ENCODE data around the gene COG2.
"Not testable (repeated sequence)": the region's sequence is repeated elsewhere in the genome, so short reads cannot be mapped to it uniquely, and the experiment has no call there.

The COG2 gene

DNA sequence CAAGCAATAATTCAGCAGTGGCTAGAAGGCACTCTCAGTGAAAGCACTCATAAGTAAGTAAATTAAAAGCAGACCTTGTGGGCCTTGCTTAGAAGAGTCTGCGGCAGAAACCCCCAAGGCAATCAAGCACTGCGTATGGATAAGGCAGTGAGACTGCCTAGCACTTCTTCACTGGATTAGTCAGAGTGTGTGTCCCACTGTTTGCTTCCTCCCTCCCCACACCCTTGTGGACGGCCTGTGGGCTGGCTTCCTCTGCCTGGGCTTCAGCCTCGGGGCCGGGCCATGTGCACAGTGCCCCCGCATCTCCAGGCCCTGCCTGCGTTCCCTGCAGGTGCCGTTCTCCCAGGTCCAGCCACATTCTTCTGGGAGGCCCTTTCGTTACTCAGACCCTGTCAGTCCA lies 47.8 kb downstream of the COG2 start:
- H3K9ac ChIP-seq (ENCODE audit: low read depth, low read length): no peak overlapping the region
- H3K36me3 ChIP-seq (ENCODE audit: control insufficient read depth, insufficient read depth, low read length): peaks cover 82% of the 10 kb centered on the region

DNA sequence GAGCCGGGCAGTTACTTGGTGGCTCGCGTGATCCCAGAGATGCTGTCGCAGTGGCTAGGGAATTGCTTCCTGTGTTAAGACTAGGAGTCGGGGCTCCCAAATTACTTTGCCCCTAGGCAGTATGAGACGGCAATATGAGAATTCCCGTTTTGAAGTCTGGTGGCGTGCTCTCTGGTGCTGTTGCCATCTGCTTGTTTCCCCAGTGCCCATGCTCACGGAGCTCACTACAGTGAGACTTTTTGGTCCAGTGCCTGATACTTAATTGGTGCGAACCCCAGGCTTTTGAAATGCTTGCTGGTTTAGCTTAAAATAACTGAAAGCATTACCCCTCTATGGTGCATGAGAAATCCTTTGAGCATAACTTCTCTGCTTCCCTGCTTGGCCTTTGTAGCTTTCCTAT lies 49.3 kb downstream of the COG2 start:
- Histone ChIP-seq H3K9me3 (ENCODE audit: control insufficient read depth, insufficient read depth, low read length) (no peaks in the 10 kb centered on the region), H3K27ac (ENCODE audit: low read depth, low read length) (no peak overlapping the region), H3K27me3 (ENCODE audit: control insufficient read depth, insufficient read depth, low read length) (no peaks in the 10 kb centered on the region), H3K4me3 (ENCODE audit: low read depth, low read length) (no peak overlapping the region), H3K9ac (ENCODE audit: low read depth, low read length) (no peak overlapping the region), H3K36me3 (ENCODE audit: control insufficient read depth, insufficient read depth, low read length) (peaks cover 67% of the 10 kb centered on the region), H3K4me1 (ENCODE audit: control insufficient read depth, insufficient read depth, low read length) (no peaks in the 10 kb centered on the region)

More for the DNA sequence above, 47.8 kb downstream of the COG2 start:
- Histone ChIP-seq H3K4me3 (ENCODE audit: low read depth, low read length) (no peak overlapping the region), H3K27me3 (ENCODE audit: control insufficient read depth, insufficient read depth, low read length) (no peaks in the 10 kb centered on the region), H3K4me1 (ENCODE audit: control insufficient read depth, insufficient read depth, low read length) (no peaks in the 10 kb centered on the region), H3K9me3 (ENCODE audit: control insufficient read depth, insufficient read depth, low read length) (no peaks in the 10 kb centered on the region), H3K27ac (ENCODE audit: low read depth, low read length) (no peak overlapping the region)

DNA sequence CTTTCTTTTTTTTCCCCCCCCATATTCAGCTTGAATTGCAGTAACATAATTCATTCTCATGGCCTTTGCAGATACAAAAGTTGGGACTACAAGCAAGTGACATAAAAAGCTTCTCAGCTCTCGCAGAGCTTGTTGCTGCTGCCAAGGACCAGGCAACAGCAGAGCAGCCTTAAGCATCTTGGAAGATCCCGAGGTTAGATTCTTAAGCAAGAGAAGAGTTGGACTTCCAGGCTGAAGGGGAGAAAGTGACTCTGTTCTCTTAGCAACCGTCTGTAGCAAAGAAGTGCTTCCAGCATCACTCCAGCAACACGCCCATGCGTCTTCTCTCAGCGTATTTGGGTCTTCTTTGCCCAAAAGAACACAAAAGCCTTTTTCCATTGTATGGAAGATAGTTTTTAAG lies 50.9 kb downstream of the COG2 start:
- no peak overlapping the region for H3K9ac ChIP-seq (ENCODE audit: low read depth, low read length)
- no peaks in the 10 kb centered on the region for H3K9me3 ChIP-seq (ENCODE audit: control insufficient read depth, insufficient read depth, low read length)
- H3K27ac ChIP-seq (ENCODE audit: low read depth, low read length): no peak overlapping the region
- peaks cover 53% of the 10 kb centered on the region for H3K36me3 ChIP-seq (ENCODE audit: control insufficient read depth, insufficient read depth, low read length)
- no peaks in the 10 kb centered on the region for H3K4me1 ChIP-seq (ENCODE audit: control insufficient read depth, insufficient read depth, low read length)
- H3K27me3 ChIP-seq (ENCODE audit: control insufficient read depth, insufficient read depth, low read length): no peaks in the 10 kb centered on the region
- no peak overlapping the region for H3K4me3 ChIP-seq (ENCODE audit: low read depth, low read length)

DNA sequence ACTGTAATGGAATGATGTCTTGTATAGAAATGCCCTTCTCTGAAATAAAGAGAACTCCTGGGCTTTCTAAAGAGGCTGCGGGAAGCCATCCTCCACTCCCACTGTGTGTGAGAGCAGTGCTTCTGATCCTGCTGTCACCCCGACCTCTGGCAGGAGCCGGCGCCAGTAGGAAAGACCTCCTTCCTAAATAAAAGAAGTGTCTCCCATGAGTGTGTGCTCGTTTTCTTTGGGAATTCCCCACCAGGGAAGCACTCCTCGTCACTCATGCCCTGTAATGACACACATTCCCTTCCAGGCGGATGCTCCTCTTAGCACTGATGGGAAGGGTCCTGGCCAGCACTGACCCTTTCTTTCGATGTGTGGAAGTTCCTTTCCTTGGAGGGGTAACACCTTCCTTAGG lies 51.5 kb downstream of the COG2 start:
- Histone ChIP-seq H3K9me3 (ENCODE audit: control insufficient read depth, insufficient read depth, low read length) (no peaks in the 10 kb centered on the region), H3K27me3 (ENCODE audit: control insufficient read depth, insufficient read depth, low read length) (no peaks in the 10 kb centered on the region), H3K4me3 (ENCODE audit: low read depth, low read length) (no peak overlapping the region), H3K36me3 (ENCODE audit: control insufficient read depth, insufficient read depth, low read length) (peaks cover 47% of the 10 kb centered on the region), H3K27ac (ENCODE audit: low read depth, low read length) (no peak overlapping the region), H3K4me1 (ENCODE audit: control insufficient read depth, insufficient read depth, low read length) (no peaks in the 10 kb centered on the region), H3K9ac (ENCODE audit: low read depth, low read length) (no peak overlapping the region)

DNA sequence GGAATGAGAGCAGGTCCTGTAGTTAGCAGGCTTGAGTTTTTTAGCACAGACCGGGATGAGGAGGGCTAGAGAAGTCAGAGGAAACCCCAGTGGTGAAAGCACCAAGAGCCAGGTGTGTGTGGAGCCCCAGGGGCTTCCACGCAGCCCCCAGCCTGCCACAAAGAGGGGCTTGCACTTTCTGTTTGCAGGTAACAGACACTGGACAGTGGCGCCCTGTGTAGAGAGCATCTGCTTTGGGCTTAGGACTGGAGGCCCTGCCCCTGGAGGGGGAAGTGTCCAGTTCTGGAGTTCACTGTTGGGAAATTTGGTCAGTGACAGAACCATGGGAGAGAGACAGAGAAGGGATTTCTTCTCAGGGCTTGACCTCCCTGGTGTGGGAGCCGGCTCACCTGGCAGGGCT lies 52.2 kb downstream of the COG2 start:
- Histone ChIP-seq H3K36me3 (ENCODE audit: control insufficient read depth, insufficient read depth, low read length) (peaks cover 42% of the 10 kb centered on the region), H3K4me1 (ENCODE audit: control insufficient read depth, insufficient read depth, low read length) (no peaks in the 10 kb centered on the region), H3K4me3 (ENCODE audit: low read depth, low read length) (no peak overlapping the region), H3K27ac (ENCODE audit: low read depth, low read length) (no peak overlapping the region), H3K27me3 (ENCODE audit: control insufficient read depth, insufficient read depth, low read length) (no peaks in the 10 kb centered on the region), H3K9ac (ENCODE audit: low read depth, low read length) (no peak overlapping the region), H3K9me3 (ENCODE audit: control insufficient read depth, insufficient read depth, low read length) (no peaks in the 10 kb centered on the region)

DNA sequence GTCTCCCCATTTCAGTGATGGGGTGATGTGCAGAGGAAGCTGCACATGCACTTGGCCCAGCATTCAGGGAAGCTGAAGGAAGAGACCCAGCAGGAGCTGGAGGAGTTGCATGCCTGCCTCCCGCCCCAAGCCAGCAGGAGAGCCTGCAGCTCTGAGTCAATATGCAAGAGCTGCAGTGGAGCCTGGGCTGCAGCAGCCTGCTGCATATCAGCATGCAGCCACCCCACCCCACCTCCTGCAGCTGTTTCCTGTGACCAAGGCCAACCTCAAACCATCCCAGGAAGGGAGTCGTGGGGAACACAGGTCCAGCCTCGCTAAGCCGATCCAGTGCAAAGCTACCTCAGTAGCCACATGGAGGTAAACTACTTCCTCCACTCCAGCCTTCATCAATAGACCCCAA lies 52.7 kb downstream of the COG2 start:
- peaks cover 36% of the 10 kb centered on the region for H3K36me3 ChIP-seq (ENCODE audit: control insufficient read depth, insufficient read depth, low read length)
- no peaks in the 10 kb centered on the region for H3K4me1 ChIP-seq (ENCODE audit: control insufficient read depth, insufficient read depth, low read length)
- H3K9me3 ChIP-seq (ENCODE audit: control insufficient read depth, insufficient read depth, low read length): no peaks in the 10 kb centered on the region
- no peak overlapping the region for H3K27ac ChIP-seq (ENCODE audit: low read depth, low read length)
- no peak overlapping the region for H3K4me3 ChIP-seq (ENCODE audit: low read depth, low read length)
- H3K27me3 ChIP-seq (ENCODE audit: control insufficient read depth, insufficient read depth, low read length): no peaks in the 10 kb centered on the region
- H3K9ac ChIP-seq (ENCODE audit: low read depth, low read length): no peak overlapping the region

DNA sequence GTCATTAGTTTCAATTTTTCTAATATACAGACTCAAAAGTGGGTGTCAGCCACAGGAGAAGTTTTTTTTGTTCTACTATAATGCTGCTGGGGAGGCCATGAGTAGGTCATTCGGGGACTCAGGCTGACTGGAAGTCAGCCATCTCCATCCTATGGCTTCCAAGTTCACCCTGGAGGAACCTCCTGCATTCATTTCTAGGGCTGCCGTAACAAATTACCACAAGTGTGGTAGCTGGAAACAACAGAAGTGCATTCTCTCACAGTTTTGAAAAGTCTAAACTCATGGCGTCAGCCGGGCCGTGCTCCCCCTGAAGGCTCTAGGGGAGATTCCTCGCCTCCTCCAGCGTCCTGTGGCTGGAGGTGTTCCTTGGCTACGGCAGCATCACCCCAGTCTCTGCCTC lies 53.9 kb downstream of the COG2 start:
- Histone ChIP-seq H3K9ac (ENCODE audit: low read depth, low read length) (no peak overlapping the region), H3K36me3 (ENCODE audit: control insufficient read depth, insufficient read depth, low read length) (peaks cover 24% of the 10 kb centered on the region), H3K27ac (ENCODE audit: low read depth, low read length) (no peak overlapping the region), H3K4me1 (ENCODE audit: control insufficient read depth, insufficient read depth, low read length) (no peaks in the 10 kb centered on the region), H3K9me3 (ENCODE audit: control insufficient read depth, insufficient read depth, low read length) (no peaks in the 10 kb centered on the region), H3K27me3 (ENCODE audit: control insufficient read depth, insufficient read depth, low read length) (no peaks in the 10 kb centered on the region), H3K4me3 (ENCODE audit: low read depth, low read length) (no peak overlapping the region)

DNA sequence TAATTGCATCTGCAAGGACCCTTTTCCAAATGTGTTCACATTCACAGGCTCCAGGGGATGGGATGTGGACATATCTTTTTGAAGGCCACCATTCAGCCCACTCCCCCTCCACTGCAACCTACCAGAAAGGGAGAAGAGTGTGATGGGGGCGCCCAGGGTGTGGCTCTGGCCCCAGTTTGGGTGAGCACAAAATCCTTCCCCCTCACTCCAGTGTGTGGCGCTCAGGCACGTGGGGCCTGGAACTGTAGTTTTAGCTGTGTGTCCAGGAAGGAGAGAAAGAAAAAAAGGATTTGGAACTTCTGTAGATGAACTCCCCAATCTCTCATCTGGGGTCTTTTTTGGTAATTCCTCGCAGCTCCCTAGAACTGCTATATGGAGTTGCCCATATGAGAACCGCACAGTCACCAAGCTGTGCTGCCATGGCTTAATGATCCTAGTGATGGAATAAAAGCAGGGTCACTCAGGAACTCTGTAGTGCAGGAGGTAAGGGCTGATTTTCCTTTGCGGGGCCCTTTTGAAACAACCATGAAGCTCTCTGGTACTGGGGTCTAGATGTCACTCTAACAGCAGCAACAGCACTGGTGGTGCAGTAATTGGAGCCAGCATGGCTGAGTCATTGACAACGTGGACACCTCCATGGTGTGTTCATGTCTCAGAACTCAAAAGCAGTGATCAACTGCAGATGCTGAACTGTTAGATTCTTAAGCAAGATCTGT lies 54.6 kb downstream of the COG2 start:
- Histone ChIP-seq H3K36me3 (ENCODE audit: control insufficient read depth, insufficient read depth, low read length) (peaks cover 18% of the 10 kb centered on the region), H3K27me3 (ENCODE audit: control insufficient read depth, insufficient read depth, low read length) (no peaks in the 10 kb centered on the region), H3K9me3 (ENCODE audit: control insufficient read depth, insufficient read depth, low read length) (no peaks in the 10 kb centered on the region), H3K27ac (ENCODE audit: low read depth, low read length) (no peak overlapping the region), H3K9ac (ENCODE audit: low read depth, low read length) (no peak overlapping the region), H3K4me1 (ENCODE audit: control insufficient read depth, insufficient read depth, low read length) (no peaks in the 10 kb centered on the region), H3K4me3 (ENCODE audit: low read depth, low read length) (no peak overlapping the region)

DNA sequence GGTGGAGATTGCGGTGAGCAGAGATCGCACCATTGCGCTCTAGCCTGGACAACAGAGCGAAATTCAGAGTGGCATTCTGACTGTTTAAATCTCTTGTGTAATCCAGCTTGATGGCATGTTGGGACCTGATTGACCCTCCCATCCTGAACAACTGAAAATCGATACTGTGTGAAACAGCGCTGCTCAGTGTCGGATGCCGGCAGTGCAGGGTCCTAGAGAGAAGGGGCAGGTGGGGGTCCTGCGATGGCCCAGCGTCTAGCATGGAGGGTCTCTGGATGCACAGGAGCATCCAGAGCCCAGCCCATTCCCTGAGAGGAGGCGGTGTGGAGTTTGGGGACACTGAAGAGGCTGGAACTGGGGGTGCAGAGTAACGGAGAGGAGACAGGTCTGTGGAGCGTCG lies 55.8 kb downstream of the COG2 start:
- Histone ChIP-seq H3K9ac (ENCODE audit: low read depth, low read length) (no peak overlapping the region), H3K4me1 (ENCODE audit: control insufficient read depth, insufficient read depth, low read length) (no peaks in the 10 kb centered on the region), H3K36me3 (ENCODE audit: control insufficient read depth, insufficient read depth, low read length) (peaks cover 12% of the 10 kb centered on the region), H3K4me3 (ENCODE audit: low read depth, low read length) (no peak overlapping the region), H3K27me3 (ENCODE audit: control insufficient read depth, insufficient read depth, low read length) (no peaks in the 10 kb centered on the region), H3K9me3 (ENCODE audit: control insufficient read depth, insufficient read depth, low read length) (no peaks in the 10 kb centered on the region), H3K27ac (ENCODE audit: low read depth, low read length) (no peak overlapping the region)

DNA sequence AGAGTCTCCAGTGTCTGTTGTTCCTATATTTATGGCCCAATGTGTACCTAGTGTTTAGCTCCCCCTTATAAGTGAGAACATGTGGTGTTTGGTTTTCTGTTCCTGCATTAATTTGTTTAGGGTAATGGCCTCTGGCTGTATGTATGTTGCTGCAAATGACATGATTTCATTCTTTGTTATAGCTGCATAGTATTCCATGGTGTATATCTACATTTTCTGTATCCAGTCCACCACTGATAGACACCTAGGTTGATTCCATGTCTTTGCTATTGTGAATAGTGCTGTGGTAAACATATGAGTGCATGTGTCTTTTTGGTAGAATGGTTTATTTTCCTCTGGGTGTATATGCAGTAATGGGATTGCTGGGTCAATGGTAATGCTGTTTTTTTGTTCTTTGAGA lies 56.7 kb downstream of the COG2 start:
- not testable (repeated sequence) for H3K4me3 ChIP-seq (ENCODE audit: low read depth, low read length); H3K36me3 ChIP-seq (ENCODE audit: control insufficient read depth, insufficient read depth, low read length); H3K27ac ChIP-seq (ENCODE audit: low read depth, low read length); H3K9me3 ChIP-seq (ENCODE audit: control insufficient read depth, insufficient read depth, low read length); H3K4me1 ChIP-seq (ENCODE audit: control insufficient read depth, insufficient read depth, low read length); H3K27me3 ChIP-seq (ENCODE audit: control insufficient read depth, insufficient read depth, low read length); H3K9ac ChIP-seq (ENCODE audit: low read depth, low read length)

DNA sequence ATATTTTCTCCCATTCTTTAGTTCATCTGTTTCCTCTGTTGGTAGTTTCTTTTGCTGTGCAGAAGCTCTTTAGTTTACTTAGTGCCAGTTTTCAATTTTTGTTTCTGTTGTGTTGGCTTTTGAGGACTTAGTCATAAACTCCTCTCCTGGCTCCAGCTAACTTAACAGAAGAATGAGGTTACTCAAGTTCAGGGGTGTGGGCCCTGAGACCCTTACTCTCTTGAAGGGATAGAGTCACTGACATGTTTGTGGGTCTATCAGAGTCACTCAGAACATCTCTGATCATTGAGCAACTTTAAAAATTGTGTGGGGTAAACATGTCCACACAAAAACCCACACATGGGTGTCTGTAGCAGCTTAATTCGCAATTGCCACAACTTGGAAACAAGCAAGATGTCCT lies 57.4 kb downstream of the COG2 start:
- Histone ChIP-seq H3K9me3 (ENCODE audit: control insufficient read depth, insufficient read depth, low read length) (no peaks in the 10 kb centered on the region), H3K27ac (ENCODE audit: low read depth, low read length) (no peak overlapping the region), H3K27me3 (ENCODE audit: control insufficient read depth, insufficient read depth, low read length) (no peaks in the 10 kb centered on the region), H3K9ac (ENCODE audit: low read depth, low read length) (no peak overlapping the region), H3K36me3 (ENCODE audit: control insufficient read depth, insufficient read depth, low read length) (no peaks in the 10 kb centered on the region), H3K4me3 (ENCODE audit: low read depth, low read length) (no peak overlapping the region), H3K4me1 (ENCODE audit: control insufficient read depth, insufficient read depth, low read length) (no peaks in the 10 kb centered on the region)

DNA sequence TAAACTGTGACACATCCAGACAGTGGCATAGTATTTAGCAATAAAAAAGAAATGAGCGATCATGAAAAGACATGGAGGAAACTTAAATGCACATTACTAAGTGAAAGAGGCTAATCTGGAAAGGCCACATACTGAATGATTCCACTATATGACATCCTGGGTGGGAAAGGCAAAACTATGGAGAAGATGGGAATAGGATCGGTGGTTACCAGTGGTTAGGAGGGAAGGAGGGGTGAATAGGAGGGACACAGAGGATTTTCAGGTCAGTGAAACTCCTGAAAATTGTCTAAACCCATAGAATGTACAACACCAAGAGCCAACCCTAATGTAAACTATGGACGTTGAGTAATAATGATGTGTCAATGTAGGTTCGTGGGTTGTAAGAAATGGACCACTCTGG lies 57.9 kb downstream of the COG2 start:
- no peaks in the 10 kb centered on the region for H3K4me1 ChIP-seq (ENCODE audit: control insufficient read depth, insufficient read depth, low read length)
- H3K4me3 ChIP-seq (ENCODE audit: low read depth, low read length): no peak overlapping the region
- no peak overlapping the region for H3K27ac ChIP-seq (ENCODE audit: low read depth, low read length)
- no peaks in the 10 kb centered on the region for H3K27me3 ChIP-seq (ENCODE audit: control insufficient read depth, insufficient read depth, low read length)
- no peaks in the 10 kb centered on the region for H3K9me3 ChIP-seq (ENCODE audit: control insufficient read depth, insufficient read depth, low read length)
- no peaks in the 10 kb centered on the region for H3K36me3 ChIP-seq (ENCODE audit: control insufficient read depth, insufficient read depth, low read length)
- H3K9ac ChIP-seq (ENCODE audit: low read depth, low read length): no peak overlapping the region

All from HUES48 (cell line).